DMS114 treated with DMSO at 0.1 percent for 48 hours (cell line): ENCODE results near the gene MZF1.

Experiments used
- DNase-seq: peaks from one replicate; lab custom pipeline; 2025; ENCODE audit not compliant: unreplicated experiment; lab: John Stamatoyannopoulos, UW

The MZF1 gene

GRCh38 chr19:58570770-58571574 is 2.2 kb downstream of the MZF1 start:
- no peak for DNase-seq

- no peak for DNase-seq
Measured at GRCh38 chr19:58569943-58570670, 3.0 kb downstream of the MZF1 start.

GRCh38 chr19:58569191-58569942 is 3.8 kb downstream of the MZF1 start:
- DNase-seq, result no peak

- DNase-seq, result no peak
Measured at GRCh38 chr19:58568453-58569130, 4.5 kb downstream of the MZF1 start.

GRCh38 chr19:58566989-58567388 is 6.1 kb downstream of the MZF1 start:
- no peak for DNase-seq

GRCh38 chr19:58563823-58564222 is 9.3 kb downstream of the MZF1 start:
- no peak for DNase-seq

- no peak for DNase-seq
Measured at GRCh38 chr19:58563034-58563573, 10.0 kb downstream of the MZF1 start.

- no peak for DNase-seq
Measured at GRCh38 chr19:58562122-58563033, 10.8 kb downstream of the MZF1 start.

GRCh38 chr19:58561373-58562121 is 11.6 kb downstream of the MZF1 start:
- no peak for DNase-seq

- no peak for DNase-seq
Measured at GRCh38 chr19:58560921-58561320, 12.2 kb downstream of the MZF1 start.

GRCh38 chr19:58560007-58560887 is 12.9 kb downstream of the MZF1 start:
- DNase-seq, result no peak

GRCh38 chr19:58559275-58560006 is 13.7 kb downstream of the MZF1 start:
- no peak for DNase-seq

- DNase-seq, result no peak
Measured at GRCh38 chr19:58558623-58559274, 14.4 kb downstream of the MZF1 start.

- DNase-seq, result no peak
Measured at GRCh38 chr19:58558066-58558622, 15.0 kb downstream of the MZF1 start, which contains the start of gene UBE2M. Gene UBE2M (minus strand): TSS chr19:58558611. CDS start chr19:58558381, 230 bp downstream.

GRCh38 chr19:58557221-58558065 is 15.7 kb downstream of the MZF1 start:
- no peak for DNase-seq
